Kidney capillary endothelial cell (primary cell): ENCODE measurements around the gene ENAH.

ENCODE experiments used
- DNase-seq: peaks from one replicate; pipeline ENCODE4 v3.0.0-alpha.2; 2018; ENCODE audit warnings: low spot score

Gene ENAH

GRCh38 chr1:225470211-225471108, 182.5 kb downstream of the ENAH start:
- no peak for DNase-seq

GRCh38 chr1:225469051-225469450, 183.9 kb downstream of the ENAH start:
- DNase-seq: no peak

- DNase-seq: no peak
Observed at GRCh38 chr1:225468270-225469020, 184.5 kb downstream of the ENAH start.

GRCh38 chr1:225467193-225468020, 185.5 kb downstream of the ENAH start:
- DNase-seq: peak; percentile 65

GRCh38 chr1:225466848-225467192, 186.1 kb downstream of the ENAH start:
- no peak for DNase-seq

GRCh38 chr1:225465793-225466517, 187.0 kb downstream of the ENAH start:
- DNase-seq: no peak

- no peak for DNase-seq
Observed at GRCh38 chr1:225464851-225465792, 187.8 kb downstream of the ENAH start.

- no peak for DNase-seq
Observed at GRCh38 chr1:225462714-225463574, 190.0 kb downstream of the ENAH start.

- no peak for DNase-seq
Observed at GRCh38 chr1:225462429-225462713, 190.6 kb downstream of the ENAH start.

- DNase-seq: no peak
Observed at GRCh38 chr1:225461533-225462428, 191.1 kb downstream of the ENAH start.

GRCh38 chr1:225460737-225461532, 192.0 kb downstream of the ENAH start:
- DNase-seq: peak; percentile 45

GRCh38 chr1:225460021-225460736, 192.7 kb downstream of the ENAH start:
- no peak for DNase-seq

GRCh38 chr1:225458222-225458631, 194.7 kb downstream of the ENAH start:
- DNase-seq: no peak

GRCh38 chr1:225454733-225455132, 198.2 kb downstream of the ENAH start:
- DNase-seq: peak; percentile 58

- DNase-seq: no peak
Observed at GRCh38 chr1:225453797-225454648, 198.9 kb downstream of the ENAH start.

GRCh38 chr1:225451840-225452515, 200.9 kb downstream of the ENAH start:
- no peak for DNase-seq
